Colonic mucosa (tissue), 4 donors: ENCODE results near the gene TMEM150C. TPM values are rescaled to one million over a fixed set of nuclear protein-coding genes. Genes with fewer than 3 reads are reported as not detected.

Source experiments
- DNase-seq: peaks from one replicate; pipeline ENCODE4 v3.0.0-alpha.2; 2020
- H3K27ac ChIP-seq: fragments of 200-600 bp; one replicate; pipeline ENCODE4 v1.8.0; 2021
- H3K27me3 ChIP-seq: fragments of 200-600 bp; one replicate; pipeline ENCODE4 v1.8.0; 2021
- H3K36me3 ChIP-seq: fragments of 200-600 bp; one replicate; pipeline ENCODE4 v1.8.0; 2021
- H3K4me1 ChIP-seq: fragments of 200-600 bp; one replicate; pipeline ENCODE4 v1.8.0; 2021; ENCODE audit warnings: mild to moderate bottlenecking
- H3K4me3 ChIP-seq: fragments of 200-600 bp; one replicate; pipeline ENCODE4 v1.8.0; 2021
- H3K9ac ChIP-seq, 2 donors: one replicate each; pipeline ENCODE4 v1.7.0; 2013; ENCODE audit warnings: control low read depth in 2 of 2, low read depth in 2 of 2, low read length in 2 of 2
- H3K9me3 ChIP-seq: fragments of 200-600 bp; one replicate; pipeline ENCODE4 v1.8.0; 2021
- CTCF ChIP-seq: fragments of 200-600 bp; IDR thresholded peaks from one replicate; pipeline ENCODE4 v1.8.0; 2022; ENCODE audit warnings: antibody characterized with exemption, mild to moderate bottlenecking
- intact Hi-C: fragments of 100-400 bp; cut with DNase I; formaldehyde crosslinking; loops from one replicate; pipeline ENCODE4 v1.14.1; 2022
- total RNA-seq, 2 donors: library from RNA; stranded (reverse); fragmentation: NEBNext Ultra II Directional in 1 of 2; extraction: Animal tissue kit (Norgen Biotek cat#: 25700) in 1 of 2; gene quantifications; one replicate each; pipeline ENCODE4 v1.2.1, GENCODE V29; 2021
- donor health status: healthy.
- donor health status: DM: no; HTN: no; CAD: no.
- donor health status: DM: no; HTN: no; CAD: no.

TMEM150C gene
- total RNA-seq, 2 donors from 2014 or later = 1.2 to 2.5 TPM

- intact Hi-C loops = no loop called here
- H3K4me3 ChIP-seq = no peak overlapping the region
- H3K27me3 ChIP-seq = no peaks in the 10 kb centered on the region
- H3K4me1 ChIP-seq = no peaks in the 10 kb centered on the region
- TF ChIP-seq CTCF = no peak
- H3K9ac ChIP-seq = no peak overlapping the region
- H3K9me3 ChIP-seq = no peaks in the 10 kb centered on the region
- H3K27ac ChIP-seq = no peak overlapping the region
- DNase-seq = no peak
- H3K36me3 ChIP-seq = no peaks in the 10 kb centered on the region
These were observed 42.0 kb downstream of the TMEM150C start for GRCh38 chr4:82519776-82520175.

DNA sequence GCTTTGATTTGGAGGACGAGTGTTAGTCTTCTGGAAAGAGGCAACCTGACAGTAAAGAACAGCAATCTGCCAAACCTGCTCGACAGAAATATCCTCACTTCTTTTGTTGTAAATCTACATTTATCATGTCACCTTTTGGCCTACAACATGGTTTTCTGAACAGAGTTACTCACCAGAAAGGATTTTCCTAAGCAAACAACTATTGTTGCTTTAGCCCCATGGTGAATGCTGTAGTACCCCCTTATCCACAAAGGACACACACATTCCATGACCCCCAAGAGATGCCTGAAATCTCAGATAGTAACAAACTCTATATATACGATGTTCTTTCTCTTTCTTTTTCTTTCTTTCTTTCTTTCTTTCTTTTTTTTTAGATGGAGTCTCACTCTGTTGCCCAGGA, 42.7 kb downstream of the TMEM150C start:
- Histone ChIP-seq H3K27me3 (no peaks in the 10 kb centered on the region), H3K4me3 (no peak overlapping the region), H3K36me3 (no peaks in the 10 kb centered on the region), H3K9me3 (no peaks in the 10 kb centered on the region), H3K4me1 (no peaks in the 10 kb centered on the region), H3K27ac (no peak overlapping the region), H3K9ac (no peak overlapping the region)
- no peak for DNase-seq
- TF ChIP-seq CTCF = no peak
- intact Hi-C loops = no loop called here

DNA sequence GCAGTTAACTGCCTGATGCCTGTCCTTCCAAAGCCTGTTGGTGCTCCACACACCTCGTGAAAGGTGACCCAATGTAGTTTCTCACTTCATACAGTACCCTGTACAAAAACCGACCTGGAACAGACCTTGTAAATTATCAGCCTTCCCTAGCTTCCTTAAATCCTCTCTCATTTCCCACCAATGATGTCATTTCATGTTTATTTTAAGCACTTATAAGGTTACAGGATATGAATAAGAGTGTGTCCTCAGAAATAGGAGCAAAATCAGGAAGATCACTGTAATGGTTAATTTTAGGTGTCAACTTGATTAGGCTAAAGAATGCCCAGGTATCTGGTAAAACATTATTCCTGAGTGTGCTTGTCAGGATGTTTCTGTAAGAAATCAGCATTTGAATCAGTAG, 44.7 kb downstream of the TMEM150C start:
- DNase-seq = no peak
- Histone ChIP-seq H3K9me3 (no peaks in the 10 kb centered on the region), H3K4me3 (no peak overlapping the region), H3K4me1 (no peaks in the 10 kb centered on the region), H3K27me3 (no peaks in the 10 kb centered on the region), H3K9ac (no peak overlapping the region), H3K36me3 (no peaks in the 10 kb centered on the region), H3K27ac (no peak overlapping the region)
- intact Hi-C loops = no loop called here
- TF ChIP-seq CTCF = no peak

GRCh38 chr4:82515705-82516104, 46.1 kb downstream of the TMEM150C start:
- H3K4me3 ChIP-seq = no peak overlapping the region
- no peaks in the 10 kb centered on the region for H3K36me3 ChIP-seq
- no peak for TF ChIP-seq CTCF
- H3K4me1 ChIP-seq = no peaks in the 10 kb centered on the region
- H3K9ac ChIP-seq = no peak overlapping the region
- intact Hi-C loops = no loop called here
- H3K27me3 ChIP-seq = no peaks in the 10 kb centered on the region
- H3K27ac ChIP-seq = no peak overlapping the region
- H3K9me3 ChIP-seq = no peaks in the 10 kb centered on the region
- DNase-seq = no peak

GRCh38 chr4:82513382-82513781, 48.4 kb downstream of the TMEM150C start:
- Histone ChIP-seq H3K36me3 (no peaks in the 10 kb centered on the region), H3K4me3 (no peak overlapping the region), H3K9ac (no peak overlapping the region), H3K4me1 (no peaks in the 10 kb centered on the region), H3K27me3 (no peaks in the 10 kb centered on the region), H3K9me3 (no peaks in the 10 kb centered on the region), H3K27ac (no peak overlapping the region)
- no peak for DNase-seq
- intact Hi-C loops = no loop called here
- no peak for TF ChIP-seq CTCF

DNA sequence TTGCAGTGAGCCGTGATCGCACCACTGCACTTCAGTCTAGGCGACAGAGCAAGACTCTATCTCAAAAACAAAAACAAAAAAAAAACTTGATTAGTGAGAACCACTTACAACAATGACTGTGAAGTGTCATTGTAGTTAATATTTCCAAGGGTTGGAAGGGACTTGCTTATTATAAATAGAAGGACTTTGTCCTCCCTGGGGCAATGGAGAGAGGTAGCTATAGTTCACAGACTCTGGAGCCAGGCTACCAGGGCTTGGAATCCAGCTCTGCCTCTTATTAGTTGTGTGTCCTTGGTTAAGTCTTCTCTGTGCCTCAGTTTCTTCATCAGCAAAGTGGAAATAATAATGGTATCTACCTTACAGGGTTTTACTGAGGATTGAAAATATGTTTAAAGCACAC, 51.6 kb downstream of the TMEM150C start:
- Histone ChIP-seq H3K4me1 (no peaks in the 10 kb centered on the region), H3K36me3 (no peaks in the 10 kb centered on the region), H3K9me3 (no peaks in the 10 kb centered on the region), H3K27me3 (no peaks in the 10 kb centered on the region), H3K27ac (no peak overlapping the region), H3K9ac (no peak overlapping the region), H3K4me3 (no peak overlapping the region)
- no peak for DNase-seq
- intact Hi-C loops = no loop called here
- no peak for TF ChIP-seq CTCF
